HUES48 (cell line): ENCODE measurements around the gene PTPDC1.
"Not testable (repeated sequence)": the region's sequence is repeated elsewhere in the genome, so short reads cannot be mapped to it uniquely, and the experiment has no call there.

Source experiments
- H3K27ac ChIP-seq: one replicate; pipeline ENCODE4 v1.7.0; 2013; ENCODE audit warnings: low read depth, low read length, inconsistent platforms
- H3K27me3 ChIP-seq: 2 replicates; pipeline ENCODE4 v1.6.1; 2013; ENCODE audit warnings: mild to moderate bottlenecking, low read length; ENCODE audit not compliant: control insufficient read depth, insufficient read depth
- H3K36me3 ChIP-seq: 2 replicates; pipeline ENCODE4 v1.6.1; 2013; ENCODE audit warnings: low read length; ENCODE audit not compliant: control insufficient read depth, insufficient read depth
- H3K4me1 ChIP-seq: 2 replicates; pipeline ENCODE4 v1.6.1; 2013; ENCODE audit warnings: mild to moderate bottlenecking, low read length; ENCODE audit not compliant: control insufficient read depth, insufficient read depth
- H3K4me3 ChIP-seq: 2 replicates; pipeline ENCODE4 v1.5.1; 2013; ENCODE audit warnings: mild to moderate bottlenecking, low read depth, low read length
- H3K9ac ChIP-seq: 2 replicates; pipeline ENCODE4 v1.6.1; 2013; ENCODE audit warnings: mild to moderate bottlenecking, low read depth, low read length, moderate library complexity
- H3K9me3 ChIP-seq: 2 replicates; pipeline ENCODE4 v1.6.1; 2013; ENCODE audit warnings: low read length; ENCODE audit not compliant: control insufficient read depth, insufficient read depth

The PTPDC1 gene

GRCh38 chr9:94120088-94120487 lies 35.8 kb downstream of the PTPDC1 start:
- H3K27ac ChIP-seq, H3K9ac ChIP-seq, H3K27me3 ChIP-seq, H3K4me1 ChIP-seq, H3K9me3 ChIP-seq, H3K4me3 ChIP-seq, H3K36me3 ChIP-seq: not testable (repeated sequence)

GRCh38 chr9:94120854-94121376 lies 36.7 kb downstream of the PTPDC1 start:
- Histone ChIP-seq H3K9me3 (0 out of 2 replicates have a peak, but pooled peaks cover 3% of the 10 kb centered on the region), H3K4me3 (no peak overlapping the region), H3K4me1 (no peaks in the 10 kb centered on the region), H3K27me3 (no peaks in the 10 kb centered on the region), H3K9ac (no peak overlapping the region), H3K36me3 (no peaks in the 10 kb centered on the region), H3K27ac (no peak overlapping the region)

DNA sequence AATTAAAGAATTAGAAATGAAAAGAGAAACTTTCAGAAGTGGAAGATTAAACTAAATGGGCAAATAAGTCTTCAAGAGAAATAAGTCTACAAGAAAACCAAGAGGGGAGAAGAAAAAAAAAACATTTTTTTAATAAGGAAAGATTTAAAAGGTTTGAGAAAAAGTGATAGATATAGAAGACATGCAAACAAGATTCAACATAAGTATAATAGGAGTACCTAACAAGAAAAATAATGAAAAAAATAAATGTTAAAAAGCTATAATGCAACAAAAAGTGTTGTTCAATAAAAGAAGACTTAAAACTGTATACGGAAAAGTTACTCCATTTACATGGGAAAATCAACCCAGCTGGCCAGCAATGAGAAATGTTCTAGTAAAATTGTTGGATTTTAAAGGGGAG lies 42.6 kb downstream of the PTPDC1 start:
- no peaks in the 10 kb centered on the region for H3K4me1 ChIP-seq
- no peaks in the 10 kb centered on the region for H3K36me3 ChIP-seq
- H3K27me3 ChIP-seq, result no peaks in the 10 kb centered on the region
- H3K9me3 ChIP-seq, result peaks cover 28% of the 10 kb centered on the region
- H3K27ac ChIP-seq, result no peak overlapping the region
- H3K4me3 ChIP-seq, result no peak overlapping the region
- H3K9ac ChIP-seq, result no peak overlapping the region

DNA sequence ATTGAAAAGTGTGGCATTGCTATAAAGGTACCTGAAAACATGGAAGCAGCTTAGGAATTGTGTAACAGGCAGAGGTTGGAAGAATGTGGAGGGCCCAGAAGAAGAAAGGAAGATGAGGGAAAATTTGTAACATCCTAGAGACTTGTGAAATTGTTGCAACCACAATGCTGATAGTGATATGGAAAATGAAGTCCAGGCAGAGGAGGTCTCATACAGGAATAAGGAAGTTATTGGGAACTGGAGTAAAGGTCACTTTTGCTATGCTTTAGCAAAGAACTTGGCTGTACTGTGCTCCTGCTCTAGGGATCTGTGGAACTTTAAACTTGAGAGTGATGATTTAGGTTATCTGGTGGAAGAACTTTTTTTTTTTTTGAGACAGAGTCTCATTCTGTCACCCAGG lies 43.5 kb downstream of the PTPDC1 start:
- no peaks in the 10 kb centered on the region for H3K4me1 ChIP-seq
- H3K9ac ChIP-seq, result no peak overlapping the region
- H3K27me3 ChIP-seq, result no peaks in the 10 kb centered on the region
- no peak overlapping the region for H3K27ac ChIP-seq
- H3K4me3 ChIP-seq, result no peak overlapping the region
- peaks cover 30% of the 10 kb centered on the region for H3K9me3 ChIP-seq
- no peaks in the 10 kb centered on the region for H3K36me3 ChIP-seq

- no peak overlapping the region for H3K9ac ChIP-seq
- H3K4me1 ChIP-seq, result no peaks in the 10 kb centered on the region
- peaks cover 30% of the 10 kb centered on the region for H3K9me3 ChIP-seq
- H3K4me3 ChIP-seq, result no peak overlapping the region
- H3K27ac ChIP-seq, result no peak overlapping the region
- no peaks in the 10 kb centered on the region for H3K27me3 ChIP-seq
- no peaks in the 10 kb centered on the region for H3K36me3 ChIP-seq
Observed at GRCh38 chr9:94128580-94128979, 44.3 kb downstream of the PTPDC1 start.

DNA sequence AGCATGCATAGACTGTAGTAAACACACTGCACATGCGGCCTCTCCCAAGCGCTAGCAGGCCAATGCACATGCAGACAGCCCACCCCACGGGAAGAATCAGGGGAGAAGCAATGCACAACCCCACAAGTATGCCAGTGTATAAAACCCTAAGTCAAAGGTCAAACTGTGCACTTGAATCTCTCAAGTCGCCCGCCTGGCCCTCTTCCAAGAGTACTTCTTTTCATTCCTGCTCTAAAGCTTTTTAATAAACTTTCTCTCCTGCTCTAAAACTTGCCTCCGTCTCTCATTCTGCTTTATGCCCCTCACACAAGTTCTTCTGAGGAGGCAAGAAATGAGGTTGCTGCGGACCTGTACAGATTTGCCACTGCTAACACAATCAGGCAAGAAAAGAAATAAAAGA lies 50.4 kb downstream of the PTPDC1 start:
- no peaks in the 10 kb centered on the region for H3K36me3 ChIP-seq
- no peaks in the 10 kb centered on the region for H3K27me3 ChIP-seq
- no peak overlapping the region for H3K4me3 ChIP-seq
- H3K9me3 ChIP-seq, result peaks cover 5% of the 10 kb centered on the region
- no peaks in the 10 kb centered on the region for H3K4me1 ChIP-seq
- H3K9ac ChIP-seq, result no peak overlapping the region
- H3K27ac ChIP-seq, result no peak overlapping the region

DNA sequence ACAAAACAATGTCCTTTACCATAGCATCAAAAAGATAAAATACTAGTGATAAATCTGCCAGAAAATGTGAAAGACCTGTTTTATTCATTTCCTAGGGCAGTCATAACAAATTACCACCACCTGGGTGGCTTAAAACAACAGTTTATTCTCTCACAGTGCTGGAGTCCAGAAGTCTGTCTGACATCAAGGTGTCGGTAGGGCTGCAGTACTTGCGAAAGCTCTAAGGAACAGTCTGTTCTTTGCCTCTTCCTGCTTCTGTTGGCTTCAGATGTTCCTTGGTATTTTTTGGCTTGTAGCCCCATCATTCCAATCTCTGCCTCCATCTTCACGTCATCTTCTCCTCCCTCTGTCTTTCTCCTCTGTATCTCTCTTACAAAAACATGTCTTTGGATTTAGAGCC lies 51.0 kb downstream of the PTPDC1 start:
- H3K27ac ChIP-seq, result no peak overlapping the region
- no peak overlapping the region for H3K4me3 ChIP-seq
- no peaks in the 10 kb centered on the region for H3K4me1 ChIP-seq
- no peak overlapping the region for H3K9ac ChIP-seq
- no peaks in the 10 kb centered on the region for H3K36me3 ChIP-seq
- H3K9me3 ChIP-seq, result 0 out of 2 replicates have a peak, but pooled peaks cover 2% of the 10 kb centered on the region
- no peaks in the 10 kb centered on the region for H3K27me3 ChIP-seq

GRCh38 chr9:94139672-94140417 lies 55.6 kb downstream of the PTPDC1 start:
- Histone ChIP-seq H3K27ac (no peak overlapping the region), H3K9ac (no peak overlapping the region), H3K27me3 (no peaks in the 10 kb centered on the region), H3K9me3 (no peaks in the 10 kb centered on the region), H3K4me1 (no peaks in the 10 kb centered on the region), H3K36me3 (no peaks in the 10 kb centered on the region), H3K4me3 (no peak overlapping the region)

DNA sequence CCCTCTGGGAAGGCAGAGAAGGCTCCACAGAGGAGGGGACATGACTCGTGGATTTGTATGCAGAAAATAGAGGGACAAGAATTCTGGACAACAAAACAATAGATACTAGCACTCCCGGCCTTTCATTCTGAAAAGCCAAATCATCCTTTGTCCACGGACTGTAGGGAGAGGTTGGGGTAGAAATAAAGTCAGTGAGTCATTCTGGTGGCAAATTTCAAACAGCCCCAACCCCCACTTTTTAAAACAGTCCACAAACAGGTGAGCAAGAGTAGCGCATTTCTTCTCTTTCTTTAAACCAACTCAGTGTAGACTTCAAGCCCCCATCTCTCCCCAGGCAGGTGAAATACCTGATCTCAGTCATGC lies 56.1 kb downstream of the PTPDC1 start:
- Histone ChIP-seq H3K4me3 (no peak overlapping the region), H3K9ac (no peak overlapping the region), H3K9me3 (no peaks in the 10 kb centered on the region), H3K4me1 (no peaks in the 10 kb centered on the region), H3K27me3 (no peaks in the 10 kb centered on the region), H3K27ac (no peak overlapping the region), H3K36me3 (no peaks in the 10 kb centered on the region)

GRCh38 chr9:94140791-94141790 lies 56.8 kb downstream of the PTPDC1 start:
- Histone ChIP-seq H3K9ac (no peak overlapping the region), H3K27ac (no peak overlapping the region), H3K27me3 (no peaks in the 10 kb centered on the region), H3K4me1 (no peaks in the 10 kb centered on the region), H3K36me3 (no peaks in the 10 kb centered on the region), H3K4me3 (no peak overlapping the region), H3K9me3 (no peaks in the 10 kb centered on the region)

DNA sequence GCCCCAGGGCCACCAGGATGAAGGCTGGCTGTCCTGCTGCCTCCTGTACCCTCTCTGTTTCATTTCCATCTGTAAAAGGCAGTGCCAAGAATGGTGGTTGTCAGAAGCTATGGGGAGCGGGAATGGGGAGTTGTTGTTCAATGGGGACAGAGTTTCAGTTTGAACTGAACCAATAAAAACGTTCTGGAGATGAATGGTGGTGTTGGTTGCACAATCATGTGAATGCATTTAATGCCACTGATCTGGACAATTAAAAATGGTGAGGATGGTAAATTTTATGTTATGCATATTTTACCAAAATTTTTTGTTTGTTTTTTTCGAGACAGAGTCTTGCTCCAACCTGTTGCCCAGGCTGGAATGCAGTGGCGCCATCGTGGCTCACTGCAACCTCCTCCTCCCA lies 58.1 kb downstream of the PTPDC1 start:
- Histone ChIP-seq H3K4me3 (no peak overlapping the region), H3K4me1 (no peaks in the 10 kb centered on the region), H3K9me3 (no peaks in the 10 kb centered on the region), H3K27ac (no peak overlapping the region), H3K9ac (no peak overlapping the region), H3K27me3 (no peaks in the 10 kb centered on the region), H3K36me3 (no peaks in the 10 kb centered on the region)
